Measurements from ENCODE around the gene MSANTD1. TPM values are rescaled to one million over a fixed set of nuclear protein-coding genes. Genes with fewer than 3 reads are reported as not detected.

Gene MSANTD1
- total and polyA plus RNA-seq, 2 donors: 0.24 to 0.85 TPM

DNA sequence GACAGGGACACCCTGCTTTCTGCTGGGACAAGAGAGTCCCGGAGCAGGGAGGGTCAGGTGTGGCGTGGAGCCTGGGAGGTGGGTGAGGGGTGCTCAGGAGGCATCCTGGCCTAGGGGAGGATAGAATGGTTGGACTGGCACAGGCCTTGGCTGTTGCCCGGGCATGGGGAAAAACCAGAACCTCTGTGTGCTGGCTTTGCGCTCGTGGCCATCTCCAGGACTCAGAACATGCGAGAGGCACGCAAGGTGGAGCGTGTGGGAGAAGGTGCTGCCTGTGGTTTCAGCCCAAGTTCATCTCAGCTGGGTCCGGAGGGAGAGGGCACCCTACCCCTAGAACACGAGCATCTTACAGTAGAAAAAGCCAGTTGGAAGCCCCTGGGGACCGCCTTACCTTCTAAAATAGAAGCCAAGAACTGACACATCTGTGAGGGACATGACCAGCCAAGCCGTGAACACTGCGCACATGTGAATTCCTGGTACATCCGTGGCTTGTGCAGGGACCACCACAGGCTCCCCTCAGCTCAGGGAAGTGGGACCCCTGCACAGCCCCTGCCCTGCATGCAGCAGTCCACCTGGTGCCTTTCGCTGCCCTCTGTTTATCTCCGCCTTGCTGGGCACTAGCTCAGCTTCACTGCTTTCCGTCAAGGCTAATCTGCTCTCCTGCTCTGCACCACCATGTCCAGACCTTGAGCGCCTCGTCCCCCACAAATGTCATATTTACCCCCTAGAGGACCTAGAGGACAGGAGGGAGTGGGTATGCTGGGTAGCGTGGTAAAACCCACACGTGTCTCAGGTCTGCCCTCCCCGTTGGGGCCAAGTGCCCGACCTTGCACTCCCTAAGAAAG is 13.5 kb downstream of the MSANTD1 start:
- DNase-seq (ENCODE audit: extremely low spot score): no peak
- Histone ChIP-seq H3K36me3 (ENCODE audit: insufficient read depth) (no peaks in the 10 kb centered on the region), H3K4me1 (ENCODE audit: insufficient read depth) (no peaks in the 10 kb centered on the region), H3K4me3 (ENCODE audit: low read depth, low read length) (no peak overlapping the region), H3K27ac (ENCODE audit: low read depth) (no peak overlapping the region)
- WGBS: 89% methylated on average over 23 of the region's 23 CpGs

DNA sequence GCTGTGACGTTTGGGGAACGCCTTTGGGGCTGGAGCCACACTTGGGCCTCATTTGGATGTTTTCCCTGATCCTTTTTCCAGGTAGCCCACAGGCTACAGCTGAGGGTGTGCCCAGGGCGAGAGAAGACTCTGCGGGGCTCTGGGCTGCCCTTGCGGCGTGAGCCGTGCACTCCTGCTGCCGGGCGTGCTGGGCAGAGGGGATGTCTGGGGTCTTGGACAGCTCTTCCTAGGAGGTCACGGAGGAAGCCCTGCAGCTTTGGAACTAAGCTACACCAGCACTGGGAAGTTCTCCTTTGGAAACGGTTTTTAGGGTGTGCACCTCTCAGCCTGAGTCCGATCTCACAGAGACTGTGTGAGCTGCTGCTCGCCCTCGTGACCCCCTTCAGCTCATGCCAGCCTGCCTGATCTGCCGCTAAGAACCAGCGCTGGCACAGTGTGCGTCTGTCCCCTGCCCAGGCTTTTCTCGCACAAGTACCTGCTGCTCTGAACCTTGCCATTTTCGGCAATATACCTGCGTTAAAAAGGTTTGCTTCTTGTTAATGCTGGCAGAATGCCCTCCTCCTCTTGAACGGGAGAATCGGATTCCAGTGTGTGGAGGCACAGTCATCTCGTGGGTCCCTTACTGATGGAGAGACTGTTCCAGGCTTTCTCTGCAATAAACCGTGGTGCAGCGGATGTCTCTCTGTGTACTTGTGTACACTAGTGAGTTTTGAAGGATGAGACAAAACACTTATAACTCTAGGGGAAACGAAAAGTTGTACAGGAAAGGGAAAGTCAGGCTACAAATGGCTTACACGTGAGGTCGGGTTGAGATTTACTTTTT is 14.3 kb downstream of the MSANTD1 start:
- Histone ChIP-seq H3K27ac (ENCODE audit: low read depth) (no peak overlapping the region), H3K4me1 (ENCODE audit: insufficient read depth) (no peaks in the 10 kb centered on the region), H3K4me3 (ENCODE audit: low read depth, low read length) (no peak overlapping the region), H3K36me3 (ENCODE audit: insufficient read depth) (no peaks in the 10 kb centered on the region)
- 76% methylated on average over 28 of the region's 28 CpGs for WGBS
- DNase-seq (ENCODE audit: extremely low spot score): no peak

DNA sequence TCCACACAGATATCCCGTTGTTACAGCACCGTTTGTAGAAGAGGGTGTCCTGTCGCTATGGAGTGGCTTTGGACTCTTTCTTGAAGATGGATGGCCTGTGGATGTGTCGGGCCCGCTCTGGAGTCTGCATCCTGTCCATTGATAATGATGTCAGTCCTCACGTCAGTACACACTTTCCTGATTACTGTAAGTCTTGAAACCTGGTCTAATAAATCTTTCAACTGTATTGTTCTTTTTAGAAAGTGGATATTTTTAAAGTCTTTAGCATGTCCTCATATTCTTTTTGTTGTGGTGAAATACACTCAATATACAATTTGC is 14.9 kb downstream of the MSANTD1 start:
- H3K36me3 ChIP-seq (ENCODE audit: insufficient read depth): no peaks in the 10 kb centered on the region
- H3K4me1 ChIP-seq (ENCODE audit: insufficient read depth): no peaks in the 10 kb centered on the region
- 61% methylated on average over 6 of the region's 6 CpGs for WGBS
- no peak overlapping the region for H3K4me3 ChIP-seq (ENCODE audit: low read depth, low read length)
- H3K27ac ChIP-seq (ENCODE audit: low read depth): no peak overlapping the region
- DNase-seq (ENCODE audit: extremely low spot score): no peak

DNA sequence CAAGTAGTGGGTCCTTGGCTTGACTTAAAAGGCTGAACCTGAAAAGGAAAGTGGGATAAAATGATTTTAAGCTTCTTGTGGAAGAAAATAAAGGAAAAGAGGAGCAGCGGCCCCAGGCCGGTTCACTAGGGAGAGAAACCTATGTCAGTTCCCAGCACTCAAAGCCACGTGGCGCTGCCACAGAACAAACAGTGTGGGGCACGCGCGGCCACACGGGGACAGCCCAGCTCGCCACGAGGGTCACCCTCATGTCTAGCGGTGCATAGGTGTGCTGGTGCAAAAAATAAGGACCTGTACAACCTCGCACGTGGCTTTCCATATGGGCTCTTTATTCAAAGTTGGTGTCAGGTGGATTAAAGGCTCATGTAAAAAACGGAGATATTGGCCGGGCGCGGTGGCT is 17.1 kb downstream of the MSANTD1 start:
- Histone ChIP-seq H3K4me1 (ENCODE audit: insufficient read depth) (no peaks in the 10 kb centered on the region), H3K27ac (ENCODE audit: low read depth) (no peak overlapping the region), H3K4me3 (ENCODE audit: low read depth, low read length) (no peak overlapping the region), H3K36me3 (ENCODE audit: insufficient read depth) (no peaks in the 10 kb centered on the region)
- no peak for DNase-seq (ENCODE audit: extremely low spot score)
- 94% methylated on average over 17 of the region's 17 CpGs for WGBS

DNA sequence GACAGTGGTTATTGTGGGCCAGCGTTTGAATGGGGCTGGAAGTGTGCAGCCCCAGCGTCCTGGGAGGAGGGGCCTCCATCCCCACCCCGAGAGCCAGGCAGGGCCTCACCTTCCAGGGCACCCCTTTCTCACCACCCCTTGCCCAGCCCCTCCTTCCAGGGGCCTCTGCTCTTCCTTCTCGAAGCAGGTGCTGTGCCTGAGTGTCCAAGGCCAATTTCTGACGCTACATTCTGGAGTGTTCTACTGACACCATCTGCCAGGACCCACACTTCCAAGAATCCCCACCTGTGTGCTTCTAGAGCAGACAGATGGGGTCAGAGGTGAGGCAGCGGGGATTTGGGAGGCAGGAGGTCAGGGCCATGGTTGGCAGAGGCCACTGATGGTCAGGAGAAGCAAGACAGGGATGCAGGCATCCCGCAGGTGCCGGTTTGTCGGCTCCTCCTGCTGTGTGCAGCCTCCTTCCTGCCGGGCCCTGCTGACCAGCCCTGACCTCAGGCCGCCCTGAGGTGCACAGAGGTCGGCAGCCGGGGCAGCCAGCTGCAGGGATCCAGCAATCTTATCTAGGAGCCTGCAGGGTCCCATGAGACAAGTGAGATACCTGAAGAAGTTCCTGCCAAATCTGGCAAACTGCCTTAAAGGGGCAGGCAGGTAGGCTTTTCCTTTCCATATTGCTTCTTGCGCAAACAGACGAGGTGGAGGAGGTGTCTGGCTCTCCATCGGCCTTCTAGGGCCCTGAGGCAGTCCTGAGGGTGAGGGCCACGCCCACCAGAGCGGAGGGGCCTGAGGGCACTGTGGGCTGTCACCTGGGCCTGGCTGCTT is 18.8 kb downstream of the MSANTD1 start:
- no peak overlapping the region for H3K27ac ChIP-seq (ENCODE audit: low read depth)
- no peaks in the 10 kb centered on the region for H3K36me3 ChIP-seq (ENCODE audit: insufficient read depth)
- WGBS: 78% methylated on average over 18 of the region's 18 CpGs
- H3K4me1 ChIP-seq (ENCODE audit: insufficient read depth): no peaks in the 10 kb centered on the region
- H3K4me3 ChIP-seq (ENCODE audit: low read depth, low read length): no peak overlapping the region
- no peak for DNase-seq (ENCODE audit: extremely low spot score)

DNA sequence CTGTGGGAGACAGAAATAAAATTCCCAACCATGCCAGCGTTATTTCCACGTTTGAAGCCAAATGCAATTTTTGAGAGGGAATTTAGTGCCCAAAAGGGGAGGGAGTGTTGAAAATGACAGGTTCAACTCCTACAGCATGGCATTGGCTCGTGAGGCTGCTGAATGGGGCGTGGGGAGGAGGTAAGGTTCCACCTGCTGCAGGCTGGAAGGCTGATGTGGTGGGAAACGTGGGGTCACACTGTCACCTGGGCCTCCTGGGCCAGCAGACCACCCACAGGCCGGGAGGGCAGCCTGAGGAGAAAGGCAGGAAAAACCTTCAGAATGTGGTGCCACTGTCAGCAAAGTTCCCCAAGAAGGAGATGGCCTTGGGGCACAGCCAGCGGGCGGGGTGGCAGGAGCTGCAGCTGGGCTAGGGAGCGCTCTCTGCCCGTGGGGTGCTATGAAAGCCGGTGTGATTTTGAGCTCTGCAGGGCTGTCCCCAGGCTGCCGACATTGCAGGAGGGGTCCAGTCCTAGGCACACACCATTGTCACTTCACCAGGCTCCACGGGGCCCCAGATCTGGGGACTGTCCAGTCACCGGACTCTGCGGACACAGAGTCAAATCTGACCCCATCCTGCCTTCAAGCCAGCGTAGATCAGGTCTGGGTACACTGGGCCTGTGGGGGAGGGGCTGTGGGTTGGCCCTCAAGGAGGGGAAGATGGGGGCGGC is 19.6 kb downstream of the MSANTD1 start:
- no peaks in the 10 kb centered on the region for H3K4me1 ChIP-seq (ENCODE audit: insufficient read depth)
- H3K4me3 ChIP-seq (ENCODE audit: low read depth, low read length): no peak overlapping the region
- 87% methylated on average over 17 of the region's 17 CpGs for WGBS
- no peak overlapping the region for H3K27ac ChIP-seq (ENCODE audit: low read depth)
- DNase-seq (ENCODE audit: extremely low spot score): no peak
- H3K36me3 ChIP-seq (ENCODE audit: insufficient read depth): no peaks in the 10 kb centered on the region

DNA sequence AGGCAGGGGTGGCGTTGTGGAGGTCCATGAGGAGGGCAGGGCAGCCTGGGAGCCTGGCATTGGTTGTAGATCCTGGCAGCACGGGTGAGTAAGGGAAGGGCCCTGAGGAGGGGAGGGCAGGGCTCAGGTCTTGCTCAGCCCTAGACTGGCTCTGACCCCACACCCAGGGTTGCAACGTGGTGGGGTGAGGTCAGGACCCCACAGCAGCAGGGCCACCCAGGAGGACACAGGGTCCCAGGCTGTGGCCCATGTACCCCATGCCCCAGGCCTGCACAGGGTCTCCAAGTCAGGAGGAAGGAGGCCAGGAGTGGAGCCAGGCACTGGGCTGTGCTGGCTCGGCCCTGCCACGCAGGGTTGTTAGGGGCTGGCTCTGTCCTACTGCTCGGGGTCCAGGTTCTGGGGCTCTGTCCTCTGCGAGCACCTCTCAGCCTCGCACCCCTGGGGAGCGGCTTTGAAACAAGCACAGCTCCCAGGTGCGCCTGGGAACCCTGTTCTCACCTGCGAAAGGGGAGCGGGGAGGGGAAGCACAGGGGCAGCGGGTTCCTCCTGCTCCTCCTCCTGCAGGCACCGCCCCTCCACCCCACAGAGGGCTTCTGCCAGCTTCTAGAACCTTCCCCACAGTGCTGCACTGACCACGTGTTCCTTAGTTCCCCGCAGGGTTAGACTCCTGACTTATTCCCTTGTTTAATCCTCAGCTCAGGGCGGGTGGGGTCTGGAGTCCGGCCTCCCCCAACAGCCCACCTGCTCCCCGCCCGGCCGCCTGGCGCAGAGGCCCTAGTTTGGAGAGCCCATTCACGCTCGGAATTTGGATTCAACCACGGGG is 20.4 kb downstream of the MSANTD1 start:
- H3K27ac ChIP-seq (ENCODE audit: low read depth): no peak overlapping the region
- WGBS: 85% methylated on average over 25 of the region's 25 CpGs
- H3K36me3 ChIP-seq (ENCODE audit: insufficient read depth): no peaks in the 10 kb centered on the region
- no peaks in the 10 kb centered on the region for H3K4me1 ChIP-seq (ENCODE audit: insufficient read depth)
- no peak for DNase-seq (ENCODE audit: extremely low spot score)
- H3K4me3 ChIP-seq (ENCODE audit: low read depth, low read length): no peak overlapping the region

DNA sequence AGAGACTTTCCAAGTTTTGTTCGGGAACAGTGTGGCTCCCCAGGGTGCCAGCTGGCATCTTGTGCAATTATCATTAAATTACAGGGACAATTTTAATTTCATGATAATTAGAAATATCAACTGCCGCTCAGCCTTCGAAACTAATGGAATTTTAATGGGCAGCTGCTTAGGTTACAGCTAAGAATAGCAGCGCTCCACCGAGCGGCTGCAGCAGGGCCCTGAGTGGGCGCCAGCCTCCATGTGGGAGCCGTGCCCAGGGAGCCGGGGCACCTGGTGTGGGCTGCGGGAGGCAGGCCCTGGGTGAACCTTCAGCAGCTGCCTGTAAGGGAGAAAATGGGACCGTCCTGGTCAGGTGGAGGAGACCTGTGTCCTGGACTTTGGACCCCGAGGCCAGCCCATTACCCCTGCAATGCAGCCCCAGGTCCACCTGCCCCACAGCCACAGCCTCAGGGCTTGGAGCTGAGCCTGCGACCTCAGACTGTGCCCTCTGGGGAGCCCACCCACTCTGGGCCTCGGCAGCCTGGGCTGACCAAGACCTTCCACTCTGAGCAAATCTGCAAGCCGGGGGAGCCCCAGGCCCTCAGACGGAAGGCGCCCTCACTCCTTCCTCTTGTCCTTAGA is 21.1 kb downstream of the MSANTD1 start:
- Histone ChIP-seq H3K36me3 (ENCODE audit: insufficient read depth) (no peaks in the 10 kb centered on the region), H3K4me1 (ENCODE audit: insufficient read depth) (no peaks in the 10 kb centered on the region), H3K4me3 (ENCODE audit: low read depth, low read length) (no peak overlapping the region), H3K27ac (ENCODE audit: low read depth) (no peak overlapping the region)
- DNase-seq (ENCODE audit: extremely low spot score): no peak
- 78% methylated on average over 17 of the region's 17 CpGs for WGBS

DNA sequence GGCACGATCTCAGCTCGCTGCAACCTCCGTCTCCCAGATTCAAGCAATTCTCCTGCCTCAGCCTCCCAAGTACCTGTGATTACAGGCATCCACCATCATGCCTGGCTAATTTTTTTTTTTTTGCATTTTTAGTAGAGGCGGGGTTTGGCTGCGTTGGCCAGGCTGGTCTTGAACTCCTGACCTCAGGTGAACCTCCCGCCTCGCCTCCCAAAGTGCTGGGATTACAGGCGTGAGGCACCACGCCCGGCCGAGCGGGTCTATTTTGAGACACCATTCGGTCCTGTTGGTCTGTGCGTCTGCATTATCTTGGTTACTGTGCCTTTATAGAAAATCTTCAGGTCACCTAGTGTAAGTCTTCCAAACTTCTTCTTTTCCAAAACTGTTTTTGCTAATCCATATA is 22.2 kb downstream of the MSANTD1 start:
- Histone ChIP-seq H3K36me3 (ENCODE audit: insufficient read depth) (no peaks in the 10 kb centered on the region), H3K4me1 (ENCODE audit: insufficient read depth) (no peaks in the 10 kb centered on the region), H3K4me3 (ENCODE audit: low read depth, low read length) (no peak overlapping the region), H3K27ac (ENCODE audit: low read depth) (no peak overlapping the region)
- DNase-seq (ENCODE audit: extremely low spot score): no peak
- 87% methylated on average over 14 of the region's 14 CpGs for WGBS

DNA sequence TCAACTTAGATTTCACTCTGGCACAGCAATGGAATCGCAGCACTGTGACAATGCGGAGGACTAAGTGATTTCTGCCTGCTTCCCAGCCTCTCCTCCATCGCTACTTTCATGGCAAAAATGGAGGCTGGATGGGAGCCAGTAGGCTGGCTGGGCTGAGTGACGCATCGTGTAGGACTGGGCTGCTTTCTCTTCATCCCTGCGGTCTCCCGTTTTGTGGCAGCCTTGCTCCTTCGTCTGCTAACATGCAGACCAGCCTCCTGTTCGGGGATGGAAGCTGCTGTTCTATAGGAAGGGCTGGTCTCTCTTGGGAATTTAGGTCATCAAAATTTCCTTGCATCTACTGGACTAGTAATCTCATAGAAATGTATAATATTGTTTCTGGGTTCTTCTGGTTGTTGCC is 28.0 kb downstream of the MSANTD1 start:
- H3K36me3 ChIP-seq (ENCODE audit: insufficient read depth): no peaks in the 10 kb centered on the region
- no peak overlapping the region for H3K4me3 ChIP-seq (ENCODE audit: low read depth, low read length)
- no peak overlapping the region for H3K27ac ChIP-seq (ENCODE audit: low read depth)
- 50% methylated on average over 9 of the region's 9 CpGs for WGBS
- no peak for DNase-seq (ENCODE audit: extremely low spot score)
- H3K4me1 ChIP-seq (ENCODE audit: insufficient read depth): no peaks in the 10 kb centered on the region

DNA sequence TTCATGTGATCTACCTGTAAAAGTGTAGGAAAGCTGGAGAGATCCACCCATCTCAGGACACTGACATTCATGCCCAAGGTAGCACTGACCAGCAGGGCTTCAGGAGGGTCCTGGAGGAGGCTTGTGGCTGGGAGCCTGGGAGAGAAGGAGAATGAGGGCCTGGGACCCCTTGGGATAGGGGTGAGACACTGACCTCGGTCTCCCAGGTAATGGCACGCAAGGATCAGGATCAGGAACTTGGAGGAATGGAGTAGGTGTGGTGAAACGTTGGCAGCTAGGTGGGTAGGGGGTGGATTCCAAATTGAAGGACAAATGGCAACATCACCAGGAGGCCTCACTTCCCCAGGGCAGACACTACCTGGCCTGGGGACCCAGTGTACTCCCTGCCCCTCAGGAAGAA is 31.5 kb downstream of the MSANTD1 start:
- Histone ChIP-seq H3K27ac (ENCODE audit: low read depth) (no peak overlapping the region), H3K4me3 (ENCODE audit: low read depth, low read length) (no peak overlapping the region), H3K36me3 (ENCODE audit: insufficient read depth) (no peaks in the 10 kb centered on the region), H3K4me1 (ENCODE audit: insufficient read depth) (no peaks in the 10 kb centered on the region)
- 88% methylated on average over 3 of the region's 3 CpGs for WGBS
- no peak for DNase-seq (ENCODE audit: extremely low spot score)

DNA sequence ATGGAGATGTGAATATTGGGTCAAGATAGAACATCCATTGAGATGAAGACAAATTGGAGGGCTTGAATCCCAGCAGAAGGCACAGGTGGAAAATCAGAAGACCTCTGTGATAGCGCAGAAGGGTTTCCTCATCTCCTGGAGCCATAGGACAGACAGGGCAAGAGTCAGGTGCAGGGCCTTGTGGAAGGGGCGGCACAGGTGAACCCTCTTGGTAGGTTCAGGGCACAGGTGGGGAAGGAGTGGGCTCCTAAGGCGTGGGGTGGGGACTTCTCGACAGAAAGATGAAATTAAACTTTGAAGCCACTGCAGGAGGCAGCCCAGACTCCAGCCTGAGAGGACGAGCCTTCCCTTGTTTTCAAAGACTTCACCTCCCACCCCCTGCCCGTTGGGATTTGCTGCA is 34.5 kb downstream of the MSANTD1 start:
- Histone ChIP-seq H3K27ac (ENCODE audit: low read depth) (no peak overlapping the region), H3K4me3 (ENCODE audit: low read depth, low read length) (no peak overlapping the region), H3K36me3 (ENCODE audit: insufficient read depth) (no peaks in the 10 kb centered on the region), H3K4me1 (ENCODE audit: insufficient read depth) (no peaks in the 10 kb centered on the region)
- DNase-seq (ENCODE audit: extremely low spot score): no peak
- 83% methylated on average over 6 of the region's 6 CpGs for WGBS

All from urinary bladder (tissue), 4 donors.